IPS DF 6.9 (cell line): ENCODE results near the gene MSL1.

Source experiments
- DNase-seq: peaks from one replicate; pipeline ENCODE4 v3.0.0-alpha.2; 2013; ENCODE audit warnings: low read depth, low spot score
- H3K27ac ChIP-seq: one replicate; pipeline ENCODE4 v1.5.1; 2013; ENCODE audit warnings: low read length, control low read depth
- H3K27me3 ChIP-seq: 2 replicates; pipeline ENCODE4 v1.6.1; 2013; ENCODE audit warnings: mild to moderate bottlenecking, low read length; ENCODE audit not compliant: control insufficient read depth, insufficient read depth
- H3K36me3 ChIP-seq: 2 replicates; pipeline ENCODE4 v1.6.1; 2013; ENCODE audit warnings: low read length; ENCODE audit not compliant: control insufficient read depth, insufficient read depth
- H3K4me1 ChIP-seq: 2 replicates; pipeline ENCODE4 v1.6.1; 2013; ENCODE audit warnings: low read length; ENCODE audit not compliant: control insufficient read depth, insufficient read depth
- H3K4me3 ChIP-seq: 2 replicates; pipeline ENCODE4 v1.5.1; 2013; ENCODE audit warnings: mild to moderate bottlenecking, low read length
- H3K9me3 ChIP-seq: 2 replicates; pipeline ENCODE4 v1.6.1; 2013; ENCODE audit warnings: low read length, inconsistent platforms; ENCODE audit not compliant: control insufficient read depth, insufficient read depth
- WGBS: extraction: QIAGEN DNeasy Blood & Tissue Kit; methylation state at CpG from one replicate; pipeline ENCODE4 v1.1.7; 2013; ENCODE audit warnings: mixed read lengths, missing lambda C conversion rate; ENCODE audit not compliant: insufficient read length, insufficient coverage; 5-methylcytosine and 5-hydroxymethylcytosine counted together

Gene MSL1

GRCh38 chr17:40106760-40107521 is 14.8 kb upstream of the MSL1 start:
- Histone ChIP-seq H3K27ac (no peak overlapping the region), H3K4me1 (peaks cover 27% of the 10 kb centered on the region), H3K4me3 (no peak overlapping the region), H3K36me3 (no peaks in the 10 kb centered on the region), H3K27me3 (peaks cover 2% of the 10 kb centered on the region; the same call in 1 of the 2 replicates), H3K9me3 (no peaks in the 10 kb centered on the region)
- no CpG with 5 or more reads among the region's 20 CpGs for WGBS
- no peak for DNase-seq

- WGBS: no CpG with 5 or more reads among the region's 5 CpGs
- Histone ChIP-seq H3K4me3 (no peak overlapping the region), H3K36me3 (no peaks in the 10 kb centered on the region), H3K9me3 (no peaks in the 10 kb centered on the region), H3K27me3 (peaks cover 2% of the 10 kb centered on the region; the same call in 1 of the 2 replicates), H3K4me1 (peaks cover 27% of the 10 kb centered on the region), H3K27ac (no peak overlapping the region)
- no peak for DNase-seq
Measured at GRCh38 chr17:40107522-40108174, 14.1 kb upstream of the MSL1 start.

- peaks cover 22% of the 10 kb centered on the region for H3K4me1 ChIP-seq
- H3K9me3 ChIP-seq: no peaks in the 10 kb centered on the region
- WGBS: no CpG with 5 or more reads among the region's 9 CpGs
- no peaks in the 10 kb centered on the region for H3K36me3 ChIP-seq
- H3K27ac ChIP-seq: no peak overlapping the region
- no peak overlapping the region for H3K4me3 ChIP-seq
- H3K27me3 ChIP-seq: peaks cover 2% of the 10 kb centered on the region; the same call in 1 of the 2 replicates
- DNase-seq: no peak
Measured at GRCh38 chr17:40108970-40109824, 12.6 kb upstream of the MSL1 start.

GRCh38 chr17:40110026-40110845 is 11.5 kb upstream of the MSL1 start:
- H3K36me3 ChIP-seq: no peaks in the 10 kb centered on the region
- DNase-seq: no peak
- H3K4me3 ChIP-seq: no peak overlapping the region
- H3K4me1 ChIP-seq: peaks cover 22% of the 10 kb centered on the region
- H3K9me3 ChIP-seq: no peaks in the 10 kb centered on the region
- peaks cover 2% of the 10 kb centered on the region; the same call in 1 of the 2 replicates for H3K27me3 ChIP-seq
- WGBS: no CpG with 5 or more reads among the region's 3 CpGs
- no peak overlapping the region for H3K27ac ChIP-seq

- no peaks in the 10 kb centered on the region for H3K9me3 ChIP-seq
- no peaks in the 10 kb centered on the region for H3K36me3 ChIP-seq
- H3K27me3 ChIP-seq: peaks cover under 1% of the 10 kb centered on the region; the same call in 1 of the 2 replicates
- no CpG with 5 or more reads among the region's 12 CpGs for WGBS
- DNase-seq: no peak
- H3K4me1 ChIP-seq: peaks cover 19% of the 10 kb centered on the region
- H3K27ac ChIP-seq: no peak overlapping the region
- H3K4me3 ChIP-seq: no peak overlapping the region
Measured at GRCh38 chr17:40111221-40112128, 10.3 kb upstream of the MSL1 start.

GRCh38 chr17:40112191-40112711 is 9.5 kb upstream of the MSL1 start:
- Histone ChIP-seq H3K4me3 (no peak overlapping the region), H3K9me3 (no peaks in the 10 kb centered on the region), H3K27me3 (no peaks in the 10 kb centered on the region; the same call in 1 of the 2 replicates), H3K4me1 (peaks cover 16% of the 10 kb centered on the region), H3K36me3 (no peaks in the 10 kb centered on the region), H3K27ac (no peak overlapping the region)
- no peak for DNase-seq
- WGBS: no CpG with 5 or more reads among the region's 2 CpGs

- H3K36me3 ChIP-seq: no peaks in the 10 kb centered on the region
- H3K27me3 ChIP-seq: no peaks in the 10 kb centered on the region; the same call in 1 of the 2 replicates
- no peak for DNase-seq
- no peak overlapping the region for H3K27ac ChIP-seq
- peaks cover 12% of the 10 kb centered on the region for H3K4me1 ChIP-seq
- no peaks in the 10 kb centered on the region for H3K9me3 ChIP-seq
- no CpG with 5 or more reads among the region's 4 CpGs for WGBS
- H3K4me3 ChIP-seq: no peak overlapping the region
Measured at GRCh38 chr17:40112718-40113109, 9.1 kb upstream of the MSL1 start.

GRCh38 chr17:40113110-40113906 is 8.5 kb upstream of the MSL1 start:
- no peaks in the 10 kb centered on the region for H3K36me3 ChIP-seq
- H3K9me3 ChIP-seq: no peaks in the 10 kb centered on the region
- no peak overlapping the region for H3K27ac ChIP-seq
- no peak overlapping the region for H3K4me3 ChIP-seq
- no peaks in the 10 kb centered on the region for H3K27me3 ChIP-seq
- WGBS: no CpG with 5 or more reads among the region's 17 CpGs
- DNase-seq: no peak
- H3K4me1 ChIP-seq: peaks cover 11% of the 10 kb centered on the region
